ENCODE measurements around the gene EID2B. TPM values are rescaled to one million over a fixed set of nuclear protein-coding genes. Genes with fewer than 3 reads are reported as not detected.

Gene EID2B
- polyA plus RNA-seq, 1 of the 3 experiments (the other 2 are of a cell fraction), result 6.5 TPM

DNA sequence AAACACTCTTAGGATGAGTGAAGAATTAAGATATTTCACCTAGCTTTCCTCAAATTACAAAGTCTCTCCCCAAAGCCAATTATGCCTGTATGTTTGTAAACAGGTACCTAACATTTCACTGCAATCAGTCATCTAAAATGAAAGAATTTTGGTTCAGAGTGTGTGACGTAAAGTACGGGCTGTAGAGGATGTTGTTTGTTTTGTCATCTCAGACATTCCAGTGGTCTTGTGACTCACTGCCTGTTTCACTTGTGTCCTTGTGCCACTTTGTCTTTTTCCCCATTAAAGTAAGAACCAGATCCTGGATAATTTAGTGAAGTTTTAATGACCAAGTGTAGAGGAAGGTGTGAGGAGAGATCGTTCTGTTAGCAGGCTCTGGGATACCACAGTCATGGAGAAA, 36.0 kb upstream of the EID2B start:
- Histone ChIP-seq H3F3A (replicated peaks; ENCODE audit: insufficient read depth) (no peaks in the 10 kb centered on the region), H2AFZ (ENCODE audit: low read depth) (no peak overlapping the region), H3K9ac (no peak overlapping the region), H3K27ac (ENCODE audit: low read depth in 2 of 2, low read length in 1 of 2) (no peak overlapping the region), H3K79me2 (ENCODE audit: insufficient read depth) (no peaks in the 10 kb centered on the region), H3K4me3 (ENCODE audit: low read depth in 2 of 2, low read length in 1 of 2) (no peak overlapping the region), H3K4me1 (ENCODE audit: control insufficient read depth in 1 of 2, insufficient read depth in 2 of 2, low read depth in 1 of 2, low read length in 1 of 2) (no peaks in the 10 kb centered on the region), H3K9me3 (no peaks in the 10 kb centered on the region), H3K9me2 (no peaks in the 10 kb centered on the region), H4K20me1 (ENCODE audit: insufficient read depth) (no peaks in the 10 kb centered on the region), H3K27me3 (ENCODE audit: insufficient read depth) (no peaks in the 10 kb centered on the region), H3K36me3 (replicated peaks in 1 of 2; ENCODE audit: control insufficient read depth in 1 of 2, insufficient read depth in 2 of 2, low read length in 1 of 2) (no peaks in the 10 kb centered on the region), H3K4me2 (no peak overlapping the region)
- TF ChIP-seq ELF1 (IDR thresholded peaks at IDR 0.05) (no peak), CHD2 (IDR thresholded peaks at IDR 0.05; ENCODE audit: low read length, partially characterized antibody) (no peak), FOXJ3 (CRISPR knock-in tag; IDR thresholded peaks at IDR 0.05) (no peak), RXRA (IDR thresholded peaks at IDR 0.05; ENCODE audit: borderline replicate concordance, low read depth) (no peak), EZH2phosphoT487 (IDR thresholded peaks at IDR 0.05; ENCODE audit: borderline replicate concordance, low read depth) (no peak), TEAD4 (IDR thresholded peaks at IDR 0.05; ENCODE audit: borderline replicate concordance, insufficient read depth) (no peak), TAF1 (IDR thresholded peaks at IDR 0.05; ENCODE audit: borderline replicate concordance, low read depth, low read length) (no peak), MEF2A (IDR thresholded peaks at IDR 0.05; ENCODE audit: borderline replicate concordance, low read depth) (no peak)
- TF ChIP-seq, protein P1, sequence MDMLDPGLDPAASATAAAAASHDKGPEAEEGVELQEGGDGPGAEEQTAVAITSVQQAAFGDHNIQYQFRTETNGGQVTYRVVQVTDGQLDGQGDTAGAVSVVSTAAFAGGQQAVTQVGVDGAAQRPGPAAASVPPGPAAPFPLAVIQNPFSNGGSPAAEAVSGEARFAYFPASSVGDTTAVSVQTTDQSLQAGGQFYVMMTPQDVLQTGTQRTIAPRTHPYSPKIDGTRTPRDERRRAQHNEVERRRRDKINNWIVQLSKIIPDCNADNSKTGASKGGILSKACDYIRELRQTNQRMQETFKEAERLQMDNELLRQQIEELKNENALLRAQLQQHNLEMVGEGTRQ (IDR thresholded peaks at IDR 0.05; ENCODE audit: borderline replicate concordance, low read depth, low read length), result no peak
- DNase-seq, result no peak
- POLR2A ChIA-PET, result no interaction called here
- CTCF ChIA-PET, result no interaction called here
- WGBS (ENCODE audit: low lambda C conversion rate), result 27% methylated on average over 3 of the region's 3 CpGs

DNA sequence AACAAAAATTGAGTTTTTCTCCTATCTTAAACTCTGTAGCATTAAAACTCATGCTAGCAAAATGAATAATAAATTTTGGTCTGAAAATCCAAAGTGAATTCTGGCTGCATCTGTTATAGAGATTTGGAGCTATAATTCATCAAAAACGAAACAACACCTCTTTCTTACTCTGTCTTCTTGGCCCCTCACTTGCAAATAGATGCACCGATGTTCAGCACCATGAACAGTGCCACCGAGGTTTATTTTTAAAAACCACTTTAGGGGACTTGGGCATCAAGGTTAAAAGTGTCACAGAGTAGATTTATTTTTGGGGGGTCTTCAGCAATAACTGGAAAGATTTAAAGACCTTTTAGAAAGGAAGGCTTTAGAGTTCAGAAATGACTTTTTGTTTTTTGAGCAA, 33.4 kb upstream of the EID2B start:
- H3F3A ChIP-seq (replicated peaks; ENCODE audit: insufficient read depth), result no peaks in the 10 kb centered on the region
- no peaks in the 10 kb centered on the region for H3K9me2 ChIP-seq
- POLR2A ChIA-PET, result no interaction called here
- no peak for TF ChIP-seq FOSL2 (IDR thresholded peaks at IDR 0.05; ENCODE audit: borderline replicate concordance, low read depth)
- TF ChIP-seq, protein P2, sequence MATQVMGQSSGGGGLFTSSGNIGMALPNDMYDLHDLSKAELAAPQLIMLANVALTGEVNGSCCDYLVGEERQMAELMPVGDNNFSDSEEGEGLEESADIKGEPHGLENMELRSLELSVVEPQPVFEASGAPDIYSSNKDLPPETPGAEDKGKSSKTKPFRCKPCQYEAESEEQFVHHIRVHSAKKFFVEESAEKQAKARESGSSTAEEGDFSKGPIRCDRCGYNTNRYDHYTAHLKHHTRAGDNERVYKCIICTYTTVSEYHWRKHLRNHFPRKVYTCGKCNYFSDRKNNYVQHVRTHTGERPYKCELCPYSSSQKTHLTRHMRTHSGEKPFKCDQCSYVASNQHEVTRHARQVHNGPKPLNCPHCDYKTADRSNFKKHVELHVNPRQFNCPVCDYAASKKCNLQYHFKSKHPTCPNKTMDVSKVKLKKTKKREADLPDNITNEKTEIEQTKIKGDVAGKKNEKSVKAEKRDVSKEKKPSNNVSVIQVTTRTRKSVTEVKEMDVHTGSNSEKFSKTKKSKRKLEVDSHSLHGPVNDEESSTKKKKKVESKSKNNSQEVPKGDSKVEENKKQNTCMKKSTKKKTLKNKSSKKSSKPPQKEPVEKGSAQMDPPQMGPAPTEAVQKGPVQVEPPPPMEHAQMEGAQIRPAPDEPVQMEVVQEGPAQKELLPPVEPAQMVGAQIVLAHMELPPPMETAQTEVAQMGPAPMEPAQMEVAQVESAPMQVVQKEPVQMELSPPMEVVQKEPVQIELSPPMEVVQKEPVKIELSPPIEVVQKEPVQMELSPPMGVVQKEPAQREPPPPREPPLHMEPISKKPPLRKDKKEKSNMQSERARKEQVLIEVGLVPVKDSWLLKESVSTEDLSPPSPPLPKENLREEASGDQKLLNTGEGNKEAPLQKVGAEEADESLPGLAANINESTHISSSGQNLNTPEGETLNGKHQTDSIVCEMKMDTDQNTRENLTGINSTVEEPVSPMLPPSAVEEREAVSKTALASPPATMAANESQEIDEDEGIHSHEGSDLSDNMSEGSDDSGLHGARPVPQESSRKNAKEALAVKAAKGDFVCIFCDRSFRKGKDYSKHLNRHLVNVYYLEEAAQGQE (IDR thresholded peaks at IDR 0.05; ENCODE audit: low read depth, low read length), result peak; percentile 88
- TF ChIP-seq, protein P3, sequence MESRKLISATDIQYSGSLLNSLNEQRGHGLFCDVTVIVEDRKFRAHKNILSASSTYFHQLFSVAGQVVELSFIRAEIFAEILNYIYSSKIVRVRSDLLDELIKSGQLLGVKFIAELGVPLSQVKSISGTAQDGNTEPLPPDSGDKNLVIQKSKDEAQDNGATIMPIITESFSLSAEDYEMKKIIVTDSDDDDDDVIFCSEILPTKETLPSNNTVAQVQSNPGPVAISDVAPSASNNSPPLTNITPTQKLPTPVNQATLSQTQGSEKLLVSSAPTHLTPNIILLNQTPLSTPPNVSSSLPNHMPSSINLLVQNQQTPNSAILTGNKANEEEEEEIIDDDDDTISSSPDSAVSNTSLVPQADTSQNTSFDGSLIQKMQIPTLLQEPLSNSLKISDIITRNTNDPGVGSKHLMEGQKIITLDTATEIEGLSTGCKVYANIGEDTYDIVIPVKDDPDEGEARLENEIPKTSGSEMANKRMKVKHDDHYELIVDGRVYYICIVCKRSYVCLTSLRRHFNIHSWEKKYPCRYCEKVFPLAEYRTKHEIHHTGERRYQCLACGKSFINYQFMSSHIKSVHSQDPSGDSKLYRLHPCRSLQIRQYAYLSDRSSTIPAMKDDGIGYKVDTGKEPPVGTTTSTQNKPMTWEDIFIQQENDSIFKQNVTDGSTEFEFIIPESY (IDR thresholded peaks at IDR 0.05; ENCODE audit: borderline replicate concordance, low read depth), result no peak
- no peak overlapping the region for H3K4me3 ChIP-seq (ENCODE audit: low read depth in 2 of 2, low read length in 1 of 2)
- no peak overlapping the region for H2AFZ ChIP-seq (ENCODE audit: low read depth)
- H3K4me1 ChIP-seq (ENCODE audit: control insufficient read depth in 1 of 2, insufficient read depth in 2 of 2, low read depth in 1 of 2, low read length in 1 of 2), result no peaks in the 10 kb centered on the region
- H3K27me3 ChIP-seq (ENCODE audit: insufficient read depth), result no peaks in the 10 kb centered on the region
- no peak overlapping the region for H3K9ac ChIP-seq
- H3K27ac ChIP-seq (ENCODE audit: low read depth in 2 of 2, low read length in 1 of 2), result no peak overlapping the region
- H4K20me1 ChIP-seq (ENCODE audit: insufficient read depth), result no peaks in the 10 kb centered on the region
- no peaks in the 10 kb centered on the region for H3K79me2 ChIP-seq (ENCODE audit: insufficient read depth)
- H3K4me2 ChIP-seq, result no peak overlapping the region
- WGBS (ENCODE audit: low lambda C conversion rate), result 4% methylated on average over 3 of the region's 3 CpGs
- DNase-seq, result no peak
- CTCF ChIA-PET, result no interaction called here
- no peaks in the 10 kb centered on the region for H3K9me3 ChIP-seq
- no peaks in the 10 kb centered on the region for H3K36me3 ChIP-seq (replicated peaks in 1 of 2; ENCODE audit: control insufficient read depth in 1 of 2, insufficient read depth in 2 of 2, low read length in 1 of 2)
